GM06990 (cell line): ENCODE results near the gene KLC4.

Experiments used
- DNase-seq: peaks from one replicate; pipeline ENCODE4 v3.0.0-alpha.2; 2011; ENCODE audit not compliant: insufficient read length; ENCODE audit errors: extremely low read depth
- H3K27me3 ChIP-seq: replicated peaks from 2 replicates; pipeline ENCODE4 v1.6.0; 2011; ENCODE audit warnings: low read length; ENCODE audit not compliant: control insufficient read depth, insufficient read depth
- H3K36me3 ChIP-seq: 2 replicates; pipeline ENCODE4 v1.5.1; 2011; ENCODE audit warnings: low read length; ENCODE audit not compliant: control insufficient read depth, insufficient read depth
- H3K4me3 ChIP-seq: replicated peaks from 2 replicates; pipeline ENCODE4 v1.5.1; 2011; ENCODE audit warnings: low read depth, mild to moderate bottlenecking, control low read depth, low read length
- CTCF ChIP-seq: IDR thresholded peaks from 2 replicates; pipeline ENCODE4 v1.5.1; 2011; ENCODE audit warnings: low read length, control low read depth, mild to moderate bottlenecking, inconsistent platforms; ENCODE audit not compliant: insufficient read depth, poor library complexity, severe bottlenecking

Gene KLC4

GRCh38 chr6:43095939-43096338 is 36.5 kb downstream of the KLC4 start:
- TF ChIP-seq CTCF, result no peak
- Histone ChIP-seq H3K4me3 (no peak overlapping the region), H3K36me3 (no peaks in the 10 kb centered on the region), H3K27me3 (no peaks in the 10 kb centered on the region)
- DNase-seq, result no peak

- no peaks in the 10 kb centered on the region for H3K27me3 ChIP-seq
- TF ChIP-seq CTCF, result no peak
- H3K36me3 ChIP-seq, result no peaks in the 10 kb centered on the region
- DNase-seq, result no peak
- H3K4me3 ChIP-seq, result no peak overlapping the region; the same call in 1 of the 2 replicates
These were observed 37.1 kb downstream of the KLC4 start for GRCh38 chr6:43096451-43097097.

GRCh38 chr6:43097098-43097489 is 37.7 kb downstream of the KLC4 start:
- H3K4me3 ChIP-seq, result no peak overlapping the region
- no peaks in the 10 kb centered on the region for H3K36me3 ChIP-seq
- H3K27me3 ChIP-seq, result no peaks in the 10 kb centered on the region
- no peak for TF ChIP-seq CTCF
- no peak for DNase-seq

- Histone ChIP-seq H3K4me3 (no peak overlapping the region), H3K27me3 (no peaks in the 10 kb centered on the region), H3K36me3 (no peaks in the 10 kb centered on the region)
- no peak for TF ChIP-seq CTCF
- no peak for DNase-seq
These were observed 38.1 kb downstream of the KLC4 start for GRCh38 chr6:43097502-43097901.

GRCh38 chr6:43101497-43101896 is 42.1 kb downstream of the KLC4 start:
- Histone ChIP-seq H3K4me3 (no peak overlapping the region), H3K36me3 (no peaks in the 10 kb centered on the region), H3K27me3 (peaks cover 1% of the 10 kb centered on the region; the same call in 1 of the 2 replicates)
- TF ChIP-seq CTCF, result no peak
- no peak for DNase-seq
